GM19023 (cell line): Measurements from ENCODE around the gene KIRREL2.
A peak's percentile ranks its signal among the peaks of the same experiment; 100 is the strongest.
"Not testable (repeated sequence)": the region's sequence is repeated elsewhere in the genome, so short reads cannot be mapped to it uniquely, and the experiment has no call there.

Source experiments
- ATAC-seq: cut with Tn5 transposase; IDR thresholded peaks from one replicate; pipeline ENCODE4 v1.9.1; 2021; ENCODE audit warnings: mild to moderate bottlenecking, moderate library complexity; ENCODE audit not compliant: unreplicated experiment

KIRREL2 gene

GRCh38 chr19:35895911-35896642 lies 39.4 kb downstream of the KIRREL2 start:
- no peak for ATAC-seq

- ATAC-seq: no peak
Measured at GRCh38 chr19:35896643-35897040, 39.9 kb downstream of the KIRREL2 start.

GRCh38 chr19:35897706-35898451 lies 41.2 kb downstream of the KIRREL2 start:
- ATAC-seq: no peak

- no peak for ATAC-seq
Measured at GRCh38 chr19:35898499-35898809, 41.7 kb downstream of the KIRREL2 start.

- no peak for ATAC-seq
Measured at GRCh38 chr19:35899547-35900214, 43.0 kb downstream of the KIRREL2 start.

GRCh38 chr19:35901055-35901644 lies 44.4 kb downstream of the KIRREL2 start:
- ATAC-seq: no peak

- ATAC-seq: no peak
Measured at GRCh38 chr19:35901854-35902661, 45.3 kb downstream of the KIRREL2 start, which contains the start of gene HCST. HCST (plus strand) TSS chr19:35902529; CDS start chr19:35902594, 65 bp downstream.

- no peak for ATAC-seq
Measured at GRCh38 chr19:35902870-35903475, 46.3 kb downstream of the KIRREL2 start.

- peak; percentile 45 for ATAC-seq
Measured at GRCh38 chr19:35903550-35904179, 47.0 kb downstream of the KIRREL2 start.

- ATAC-seq: no peak
Measured at GRCh38 chr19:35904311-35905068, 47.8 kb downstream of the KIRREL2 start.

- no peak for ATAC-seq
Measured at GRCh38 chr19:35905178-35905727, 48.5 kb downstream of the KIRREL2 start.

- no peak for ATAC-seq
Measured at GRCh38 chr19:35907377-35907745, 50.6 kb downstream of the KIRREL2 start.

GRCh38 chr19:35908010-35908441 lies 51.3 kb downstream of the KIRREL2 start, which contains the start of gene TYROBP:
TYROBP (minus strand) TSS chr19:35908295; CDS start chr19:35908228, 67 bp downstream.
- ATAC-seq: no peak

- ATAC-seq: no peak
Measured at GRCh38 chr19:35908973-35909683, 52.4 kb downstream of the KIRREL2 start.

- no peak for ATAC-seq
Measured at GRCh38 chr19:35909684-35910035, 52.9 kb downstream of the KIRREL2 start.

GRCh38 chr19:35910355-35910754 lies 53.6 kb downstream of the KIRREL2 start:
- not testable (repeated sequence) for ATAC-seq

- ATAC-seq: no peak
Measured at GRCh38 chr19:35911173-35911572, 54.5 kb downstream of the KIRREL2 start.

- ATAC-seq: no peak
Measured at GRCh38 chr19:35911790-35912189, 55.1 kb downstream of the KIRREL2 start.
